A549 treated with RU486 at 1 μM for 4 hours (cell line): ENCODE measurements around the gene CCNK. TPM values are rescaled to one million over a fixed set of nuclear protein-coding genes. Genes with fewer than 3 reads are reported as not detected.

ENCODE experiments used
- total RNA-seq: library from RNA; stranded (reverse); fragments of 200-300 nt; extraction: Qiagen RNA extraction; gene quantifications from 5 replicates; pipeline ENCODE4 v1.2.3, GENCODE V29; 2022; ENCODE audit warnings: low read depth

Gene CCNK
- total RNA-seq, result 44.8 to 59.1 TPM (median 50.3 TPM) in 5 replicates

DNA sequence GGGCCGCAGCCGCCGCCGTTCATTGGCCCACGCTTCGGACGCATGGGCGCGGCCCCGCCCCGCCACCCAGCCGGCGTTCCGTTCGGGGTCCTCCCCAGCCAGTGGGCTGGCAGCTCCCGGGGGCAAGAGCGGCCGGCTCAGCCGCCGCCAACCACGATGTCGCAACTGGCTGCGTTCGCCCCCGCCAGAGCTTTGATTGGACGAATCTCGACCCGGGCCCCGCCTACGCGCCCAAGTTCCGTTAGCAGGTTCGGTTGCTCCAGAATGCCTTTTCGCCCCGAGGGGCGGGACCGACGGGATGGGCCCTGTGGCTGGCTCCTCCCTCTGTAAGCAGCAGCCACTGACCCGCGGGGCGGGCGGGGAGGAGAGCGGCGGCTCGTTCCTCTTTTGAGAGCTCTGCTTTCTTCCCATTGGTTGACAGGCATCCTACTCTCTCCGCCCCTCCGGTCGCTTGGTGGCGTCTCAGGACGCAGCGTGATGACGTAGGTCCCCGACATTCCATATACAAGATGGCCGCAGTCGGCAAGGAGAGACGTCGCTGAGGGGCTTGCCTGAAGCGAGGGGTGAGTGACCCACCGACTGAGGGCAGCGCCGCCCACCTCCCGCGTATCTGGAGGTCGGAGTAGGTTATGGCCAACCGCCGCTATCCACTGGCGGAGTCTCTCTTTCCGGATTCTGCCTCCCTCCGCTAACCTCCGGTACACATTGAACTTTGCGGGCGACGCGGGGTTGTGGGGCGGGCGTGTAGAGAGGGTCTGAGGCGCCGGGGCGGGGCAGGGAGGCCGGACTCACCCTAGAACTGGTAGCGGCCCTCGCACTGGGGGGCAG is at the start of gene CCNK:
Gene CCNK, plus strand, starts transcription at position 493 of the 828 bp plus-strand sequence. CDS start 11,269 bp downstream, outside the sequence.

DNA sequence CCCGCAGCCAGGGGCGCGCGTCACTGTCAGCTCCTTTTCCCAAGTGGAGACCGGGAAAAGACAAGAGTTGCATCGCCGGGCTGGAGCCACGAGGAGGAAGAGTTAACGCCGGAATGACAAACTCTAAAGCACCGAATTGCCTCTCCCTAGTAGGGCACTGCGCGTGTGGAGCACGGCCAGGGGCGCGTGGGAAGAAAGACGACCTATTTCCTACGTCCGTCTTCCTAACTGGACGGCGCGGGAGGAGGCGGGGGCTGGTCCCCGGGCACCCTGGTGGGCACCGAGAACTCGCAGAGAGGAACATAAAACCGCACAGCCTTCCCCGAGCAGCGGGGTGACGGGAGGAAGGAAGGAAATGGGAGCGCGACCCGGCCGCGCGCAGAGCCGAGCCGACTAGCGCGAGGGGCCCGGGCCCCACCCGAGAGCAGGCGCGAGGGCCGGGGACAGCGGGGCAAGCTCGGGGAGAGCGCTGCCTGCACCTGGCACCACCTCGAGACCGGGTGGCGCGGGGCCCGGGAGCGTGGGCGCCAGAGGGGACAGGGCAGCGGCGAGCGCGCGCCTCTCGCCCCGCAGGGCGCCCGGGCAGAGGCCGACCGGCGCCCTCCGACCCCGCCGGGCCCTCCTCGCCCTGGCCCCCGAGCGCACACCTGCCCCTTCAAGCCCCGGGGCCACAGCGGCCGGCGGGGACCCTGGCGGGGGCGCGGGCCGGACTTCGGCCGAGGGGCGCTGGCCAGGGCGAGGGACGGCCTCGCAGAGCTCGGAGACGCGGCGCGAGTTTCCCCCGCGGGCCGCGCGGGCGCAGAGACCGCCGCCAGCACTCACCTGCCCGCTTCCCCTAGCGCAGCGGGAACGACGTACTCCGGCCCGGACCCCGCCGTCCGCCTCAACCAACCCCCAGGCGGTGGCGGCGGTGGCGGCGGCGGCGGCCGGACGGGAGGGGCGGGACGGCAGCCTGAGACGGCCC is 1.0 kb upstream of the CCNK start, which contains the start of gene SETD3:
Gene SETD3, minus strand, starts transcription at position 954 of the 964 bp plus-strand sequence. CDS start 15,054 bp downstream, outside the sequence.

Other genes starting within 250 kb of the CCNK start
- gene BCL11B, start 209.2 kb upstream of the CCNK start, total RNA-seq, result 0.16 to 0.30 TPM (median 0.30 TPM) in 5 replicates
- gene SETD3, start 550 bp upstream of the CCNK start, total RNA-seq, result 43.0 to 54.2 TPM (median 50.1 TPM) in 5 replicates
- gene CCDC85C, start 122.8 kb downstream of the CCNK start, total RNA-seq, result 30.2 to 42.1 TPM (median 36.0 TPM) in 5 replicates
- 0.05 to 0.34 TPM (median 0.29 TPM) in 5 replicates for gene HHIPL1, start 163.7 kb downstream of the CCNK start, total RNA-seq
- 0.02 to 0.15 TPM (median 0.13 TPM) in 4 of 5 replicates, not detected in the other for gene CYP46A1, start 202.9 kb downstream of the CCNK start, total RNA-seq